Measurements from ENCODE around the gene NADK.
A peak's percentile ranks its signal among the peaks of the same experiment; 100 is the strongest.

NADK gene

GRCh38 chr1:1778663-1779319 is 521 bp upstream of the NADK start:
- TF ChIP-seq CTCF (IDR thresholded peaks at IDR 0.05; ENCODE audit: low read depth, low read length, missing control alignments): peak; percentile 17
- no peak for DNase-seq (ENCODE audit: low read depth)
- H3K4me3 ChIP-seq (ENCODE audit: low read depth, low read length): peak overlapping the region; percentile 53
- in situ Hi-C loops (cut with HindIII; ENCODE audit: low sequenced_read_pairs): no loop called here

GRCh38 chr1:1777583-1777899 is 729 bp downstream of the NADK start:
- TF ChIP-seq CTCF (IDR thresholded peaks at IDR 0.05; ENCODE audit: low read depth, low read length, missing control alignments): no peak
- in situ Hi-C loops (cut with HindIII; ENCODE audit: low sequenced_read_pairs): no loop called here
- peak overlapping the region; percentile 53 for H3K4me3 ChIP-seq (ENCODE audit: low read depth, low read length)
- no peak for DNase-seq (ENCODE audit: low read depth)

GRCh38 chr1:1776672-1777582 is 1.3 kb downstream of the NADK start:
- DNase-seq (ENCODE audit: low read depth): no peak
- in situ Hi-C loops (cut with HindIII; ENCODE audit: low sequenced_read_pairs): no loop called here
- peak overlapping the region; percentile 53 for H3K4me3 ChIP-seq (ENCODE audit: low read depth, low read length)

GRCh38 chr1:1775327-1776226 is 2.7 kb downstream of the NADK start:
- no peak for TF ChIP-seq CTCF (IDR thresholded peaks at IDR 0.05; ENCODE audit: low read depth, low read length, missing control alignments)
- H3K4me3 ChIP-seq (ENCODE audit: low read depth, low read length): no peak overlapping the region
- in situ Hi-C loops (cut with HindIII; ENCODE audit: low sequenced_read_pairs): no loop called here
- DNase-seq (ENCODE audit: low read depth): no peak

More at GRCh38 chr1:1776672-1777582, 1.3 kb downstream of the NADK start:
- no peak for TF ChIP-seq CTCF (IDR thresholded peaks at IDR 0.05; ENCODE audit: low read depth, low read length, missing control alignments)

- no peak for TF ChIP-seq CTCF (IDR thresholded peaks at IDR 0.05; ENCODE audit: low read depth, low read length, missing control alignments)
- no peak overlapping the region for H3K4me3 ChIP-seq (ENCODE audit: low read depth, low read length)
- in situ Hi-C loops (cut with HindIII; ENCODE audit: low sequenced_read_pairs): no loop called here
- DNase-seq (ENCODE audit: low read depth): no peak
Observed at GRCh38 chr1:1773874-1774273, 4.4 kb downstream of the NADK start.

- in situ Hi-C loops (cut with HindIII; ENCODE audit: low sequenced_read_pairs): no loop called here
- DNase-seq (ENCODE audit: low read depth): no peak
Observed at GRCh38 chr1:1771096-1771495, 7.2 kb downstream of the NADK start.

More at GRCh38 chr1:1771096-1771495, 7.2 kb downstream of the NADK start:
- no peak overlapping the region for H3K4me3 ChIP-seq (ENCODE audit: low read depth, low read length)
- TF ChIP-seq CTCF (IDR thresholded peaks at IDR 0.05; ENCODE audit: low read depth, low read length, missing control alignments): no peak
